SU-DHL-6 (cell line): ENCODE measurements around the gene SAE1.
"Not testable (repeated sequence)": the region's sequence is repeated elsewhere in the genome, so short reads cannot be mapped to it uniquely, and the experiment has no call there.

ENCODE experiments used
- H2AFZ ChIP-seq: fragments of 200-600 bp; sonication (generic); 2 replicates; pipeline ENCODE4 v1.6.1; 2014; ENCODE audit warnings: low read depth, mild to moderate bottlenecking, moderate library complexity, mixed read lengths, antibody characterized with exemption, low read length; ENCODE audit not compliant: severe bottlenecking
- H3F3A ChIP-seq: fragments of 200-600 bp; shearing (Covaris generic); 2 replicates; pipeline ENCODE4 v1.6.0; 2016; ENCODE audit warnings: antibody characterized with exemption, mild to moderate bottlenecking; ENCODE audit not compliant: insufficient read depth
- H3K27ac ChIP-seq: fragments of 200-600 bp; sonication (generic); 2 replicates; pipeline ENCODE4 v1.5.1; 2016; ENCODE audit warnings: low read depth, mild to moderate bottlenecking, low read length, moderate library complexity, mixed read lengths
- H3K27me3 ChIP-seq: fragments of 200-600 bp; sonication (generic), shearing (Covaris generic); 2 replicates; pipeline ENCODE4 v1.6.0; 2014; ENCODE audit warnings: mild to moderate bottlenecking, low read length
- H3K36me3 ChIP-seq: fragments of 200-600 bp; sonication (generic); 2 replicates; pipeline ENCODE4 v1.6.1; 2014; ENCODE audit warnings: mild to moderate bottlenecking, low read length, mixed read lengths
- H3K4me2 ChIP-seq: fragments of 300-600, 200-600 bp; shearing (Covaris generic), sonication (generic); 2 replicates; pipeline ENCODE4 v1.6.0; 2014; ENCODE audit warnings: low read length, low read depth, mild to moderate bottlenecking; ENCODE audit not compliant: poor library complexity, severe bottlenecking
- H3K4me3 ChIP-seq: fragments of 200-600 bp; sonication (generic); 2 replicates; pipeline ENCODE4 v1.5.1; 2014; ENCODE audit warnings: antibody characterized with exemption, low read length, mild to moderate bottlenecking, mixed read lengths; ENCODE audit not compliant: insufficient read depth, poor library complexity, severe bottlenecking
- H3K79me2 ChIP-seq: fragments of 200-600 bp; sonication (generic); 2 replicates; pipeline ENCODE4 v1.6.1; 2014; ENCODE audit warnings: mild to moderate bottlenecking, low read length, moderate library complexity; ENCODE audit not compliant: insufficient read depth
- H3K9ac ChIP-seq: fragments of 200-600 bp; sonication (generic); 2 replicates; pipeline ENCODE4 v1.7.0; 2014; ENCODE audit warnings: mild to moderate bottlenecking, low read length
- H3K9me2 ChIP-seq: fragments of 200-600 bp; sonication (generic); replicated peaks from 2 replicates; pipeline ENCODE4 v1.6.1; 2014; ENCODE audit warnings: low read length; ENCODE audit not compliant: insufficient read depth
- H3K9me3 ChIP-seq: fragments of 200-600 bp; sonication (generic); 2 replicates; pipeline ENCODE4 v1.6.1; 2014; ENCODE audit warnings: low read length, mixed read lengths; ENCODE audit not compliant: insufficient read depth
- H4K20me1 ChIP-seq: fragments of 200-600 bp; sonication (generic); 2 replicates; pipeline ENCODE4 v1.6.1; 2014; ENCODE audit warnings: low read depth, mild to moderate bottlenecking, antibody characterized with exemption, low read length, moderate library complexity, mixed read lengths
- CTCF ChIP-seq: fragments of 200-600 bp; sonication (generic); IDR thresholded peaks from one replicate; pipeline ENCODE4 v1.5.1; 2017; ENCODE audit warnings: antibody characterized with exemption, mild to moderate bottlenecking, low read length, moderate library complexity; ENCODE audit not compliant: insufficient read depth, poor library complexity, severe bottlenecking
- EZH2phosphoT487 ChIP-seq: fragments of 200-600 bp; sonication (generic), shearing (Covaris generic); conservative IDR thresholded peaks from 2 replicates; pipeline ENCODE4 v1.6.1; 2018; ENCODE audit warnings: mild to moderate bottlenecking, antibody characterized with exemption, low read length, moderate library complexity, mixed read lengths

Gene SAE1

DNA sequence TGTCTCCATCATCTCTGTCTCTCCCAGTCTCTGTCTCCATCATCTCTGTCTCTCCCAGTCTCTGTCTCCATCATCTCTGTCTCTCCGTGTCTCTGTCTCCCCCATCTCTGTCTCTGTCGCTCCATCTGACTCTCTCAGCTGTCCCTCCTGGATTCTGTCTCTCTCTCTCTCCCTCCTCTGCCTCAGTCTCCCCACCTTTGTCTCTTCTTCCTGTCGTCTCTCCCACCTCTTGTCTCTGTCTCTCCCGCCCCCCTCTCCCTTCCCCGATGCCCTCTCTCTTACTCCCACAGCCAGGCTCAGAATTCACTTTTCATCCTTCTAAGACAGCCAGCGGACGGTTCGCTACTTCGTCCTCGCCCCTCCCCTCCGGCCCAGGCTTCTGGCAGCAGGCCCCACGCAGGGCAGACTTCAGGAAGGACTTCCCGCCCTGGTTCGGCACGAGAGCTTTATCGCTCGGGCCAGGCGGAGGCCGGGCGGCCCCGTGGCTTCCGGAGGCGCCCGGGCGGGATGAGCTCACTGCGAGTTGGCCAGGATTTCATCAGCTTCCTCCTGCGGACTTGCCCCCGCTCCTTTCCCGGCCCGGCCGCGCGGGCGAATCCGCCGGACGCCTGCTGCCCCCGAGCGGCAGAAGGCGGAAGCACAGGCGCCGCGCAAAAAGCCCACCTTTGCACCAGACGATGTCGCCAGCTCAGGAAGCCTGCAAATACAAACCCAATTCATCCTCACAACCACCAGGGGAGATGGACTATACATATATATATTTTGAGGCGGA is 113.3 kb downstream of the SAE1 start:
- peak overlapping the region; percentile 78 for H2AFZ ChIP-seq
- no peaks in the 10 kb centered on the region for H4K20me1 ChIP-seq

GRCh38 chr19:47247308-47247990 is 116.8 kb downstream of the SAE1 start:
- no peaks in the 10 kb centered on the region for H3K79me2 ChIP-seq
- H3F3A ChIP-seq = peaks cover 13% of the 10 kb centered on the region
- no peaks in the 10 kb centered on the region for H3K9me2 ChIP-seq
- no peak overlapping the region for H2AFZ ChIP-seq
- H3K9ac ChIP-seq = no peak overlapping the region
- H3K4me3 ChIP-seq = no peak overlapping the region
- no peak overlapping the region for H3K4me2 ChIP-seq
- H3K9me3 ChIP-seq = no peaks in the 10 kb centered on the region
- TF ChIP-seq CTCF = peak; percentile 83
- no peak for TF ChIP-seq EZH2phosphoT487
- H3K27me3 ChIP-seq = no peaks in the 10 kb centered on the region
- H3K27ac ChIP-seq = no peak overlapping the region
- no peaks in the 10 kb centered on the region for H3K36me3 ChIP-seq
- H4K20me1 ChIP-seq = no peaks in the 10 kb centered on the region

More for the DNA sequence above, 113.3 kb downstream of the SAE1 start:
- H3K79me2 ChIP-seq = no peaks in the 10 kb centered on the region
- H3K4me3 ChIP-seq = peak overlapping the region; percentile 49
- H3K36me3 ChIP-seq = no peaks in the 10 kb centered on the region
- H3K9ac ChIP-seq = peak overlapping the region; percentile 69
- peaks cover 19% of the 10 kb centered on the region for H3F3A ChIP-seq
- no peaks in the 10 kb centered on the region for H3K9me2 ChIP-seq
- no peaks in the 10 kb centered on the region for H3K27me3 ChIP-seq
- H3K27ac ChIP-seq = peak overlapping the region; percentile 24; the same call in 1 of the 2 replicates
- H3K4me2 ChIP-seq = peak overlapping the region; percentile 71
- no peaks in the 10 kb centered on the region for H3K9me3 ChIP-seq
- TF ChIP-seq EZH2phosphoT487 (0 out of 2 replicates have a peak, but pooled peaks have one; percentile 16), CTCF (peak; percentile 96)

GRCh38 chr19:47253016-47253415 is 122.4 kb downstream of the SAE1 start:
- not testable (repeated sequence) for H3K36me3 ChIP-seq, H3K4me3 ChIP-seq, H3K27ac ChIP-seq, H3K79me2 ChIP-seq, H3K9me3 ChIP-seq, H3F3A ChIP-seq, H3K4me2 ChIP-seq, H3K9me2 ChIP-seq, H3K27me3 ChIP-seq, H4K20me1 ChIP-seq, H3K9ac ChIP-seq, H2AFZ ChIP-seq

DNA sequence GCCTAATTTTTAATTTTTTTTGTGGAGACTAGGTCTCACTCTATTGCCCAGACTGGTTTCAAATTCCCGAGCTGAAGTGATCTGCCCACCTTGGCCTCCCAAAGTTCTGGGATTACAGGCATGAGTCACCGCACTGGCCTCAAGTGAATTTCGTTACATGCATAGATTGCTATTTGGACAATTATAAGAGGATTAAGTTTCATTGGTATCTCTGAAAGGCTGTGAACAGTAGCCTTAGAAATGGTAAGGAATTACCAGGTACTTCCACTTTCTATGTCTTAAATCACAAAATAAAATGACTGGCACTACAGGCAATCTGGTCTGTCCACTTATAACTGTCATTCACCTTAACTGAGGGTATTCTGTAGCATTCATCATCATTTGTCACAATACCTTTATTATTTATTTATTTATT is 122.8 kb downstream of the SAE1 start:
- Histone ChIP-seq H4K20me1 (no peaks in the 10 kb centered on the region; the same call in 1 of the 2 replicates), H3K27ac (no peak overlapping the region), H3K9me2 (no peaks in the 10 kb centered on the region), H3K9me3 (no peaks in the 10 kb centered on the region), H2AFZ (no peak overlapping the region), H3K27me3 (no peaks in the 10 kb centered on the region), H3K4me3 (no peak overlapping the region), H3F3A (peaks cover 6% of the 10 kb centered on the region), H3K79me2 (no peaks in the 10 kb centered on the region), H3K9ac (no peak overlapping the region), H3K4me2 (no peak overlapping the region), H3K36me3 (no peaks in the 10 kb centered on the region)
- no peak for TF ChIP-seq EZH2phosphoT487
- no peak for TF ChIP-seq CTCF
